SIG-M5 treated with dmso at 0.1 percent for 504 hours (cell line): ENCODE measurements around the gene LIPF.
A peak's percentile ranks its signal among the peaks of the same experiment; 100 is the strongest.
"Not testable (repeated sequence)": the region's sequence is repeated elsewhere in the genome, so short reads cannot be mapped to it uniquely, and the experiment has no call there.

Source experiments
- DNase-seq: peaks from one replicate; lab custom pipeline; 2025; ENCODE audit not compliant: unreplicated experiment; lab: John Stamatoyannopoulos, UW

Gene LIPF

GRCh38 chr10:88676283-88677060 lies 12.2 kb downstream of the LIPF start:
- DNase-seq, result no peak

DNA sequence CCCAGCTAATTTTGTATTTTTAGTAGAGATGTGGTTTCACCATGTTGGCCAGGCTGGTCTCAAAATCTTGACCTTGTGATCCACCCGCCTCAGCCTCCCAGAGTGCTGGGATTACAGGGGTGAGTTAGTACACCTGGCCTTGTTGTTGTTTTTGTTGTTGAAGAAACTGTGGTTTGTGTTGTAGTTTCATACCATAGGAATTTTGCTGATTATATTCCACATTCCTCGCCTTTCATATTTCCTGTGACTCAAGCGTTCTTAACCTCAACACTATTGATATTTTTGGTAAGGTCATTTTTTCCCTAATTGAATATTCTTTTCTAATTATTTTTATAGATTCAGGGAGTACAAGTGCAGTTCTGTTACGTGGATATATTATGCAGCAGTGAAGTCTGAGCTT lies 16.7 kb downstream of the LIPF start:
- no peak for DNase-seq

GRCh38 chr10:88682491-88682890 lies 18.2 kb downstream of the LIPF start:
- DNase-seq, result no peak

- DNase-seq, result peak; percentile 35
These were observed 23.7 kb downstream of the LIPF start for GRCh38 chr10:88687853-88688467.

DNA sequence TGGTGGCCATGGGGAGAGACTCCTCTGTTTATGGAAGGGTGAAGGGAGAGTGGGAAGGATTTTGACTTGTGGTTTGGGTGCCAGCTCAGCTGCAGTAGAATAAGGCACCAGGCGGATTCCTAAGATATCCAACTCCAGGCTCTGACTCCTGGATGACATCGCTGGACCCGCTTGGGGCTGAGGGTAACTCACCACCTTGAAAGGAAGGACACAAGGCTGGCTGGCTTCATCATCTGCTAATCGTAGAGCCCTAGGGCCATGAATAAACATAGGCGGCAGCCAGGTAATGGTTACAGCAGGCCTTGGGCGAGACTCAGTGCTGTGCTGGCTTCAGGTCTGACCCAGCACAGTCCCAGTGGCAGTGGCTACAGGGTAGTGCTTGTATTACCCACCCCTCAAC lies 25.1 kb downstream of the LIPF start:
- no peak for DNase-seq

DNA sequence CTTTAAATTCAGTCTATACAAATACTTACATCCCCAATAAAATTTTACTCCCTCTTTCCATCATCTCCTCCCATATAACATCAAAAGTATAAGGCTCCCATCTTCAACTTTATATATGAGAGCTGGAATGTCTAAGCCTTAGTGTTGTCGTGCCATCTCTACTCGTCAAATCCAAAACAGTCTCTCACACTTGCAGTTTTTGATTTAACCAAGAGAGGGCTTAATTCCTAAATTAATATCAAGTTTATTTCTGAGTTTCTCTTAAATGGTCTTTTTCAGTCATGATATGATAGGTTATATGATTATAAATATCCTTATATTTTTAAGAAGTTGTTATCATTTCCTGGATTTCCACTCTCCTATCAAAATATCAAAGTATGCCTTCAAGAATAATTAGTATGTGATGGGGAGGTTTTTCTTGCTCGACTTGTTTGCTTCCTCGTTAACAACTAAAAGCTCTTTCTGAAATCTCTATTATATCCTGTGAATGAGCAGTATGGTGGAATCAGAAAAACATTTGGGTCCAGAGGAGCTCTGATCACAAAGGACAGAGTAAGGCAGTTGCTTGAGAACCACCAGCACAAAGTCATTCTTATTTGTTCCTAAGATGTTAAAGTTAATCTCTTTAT lies 29.3 kb downstream of the LIPF start:
- DNase-seq, result no peak

GRCh38 chr10:88702848-88703597 lies 38.8 kb downstream of the LIPF start:
- DNase-seq, result no peak

DNA sequence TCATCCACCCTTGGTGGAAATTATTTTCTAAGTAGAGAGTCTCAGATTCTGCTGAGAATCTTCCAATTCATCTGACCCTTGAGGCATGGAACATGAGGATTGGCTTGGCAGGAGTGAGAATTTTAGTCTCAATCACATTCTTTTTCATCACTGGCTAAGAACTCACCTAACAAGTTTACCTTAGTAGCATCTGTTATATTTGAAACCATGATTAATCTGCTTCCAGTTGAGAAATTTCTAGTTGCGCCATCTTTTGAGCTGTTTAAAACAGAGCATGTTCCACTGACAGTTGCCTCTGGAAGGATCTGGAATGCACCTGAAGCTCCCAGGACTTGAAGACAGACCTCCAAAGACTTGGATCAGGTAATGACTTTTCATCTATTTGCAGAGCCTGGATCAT lies 41.7 kb downstream of the LIPF start, which contains the start of gene LIPK:
LIPK (plus strand) TSS at position 292 of the 400 bp plus-strand sequence. CDS start 18,295 bp downstream, outside the sequence.
- DNase-seq, result no peak

GRCh38 chr10:88707429-88708155 lies 43.4 kb downstream of the LIPF start:
- DNase-seq, result no peak

GRCh38 chr10:88709361-88709760 lies 45.1 kb downstream of the LIPF start:
- DNase-seq, result not testable (repeated sequence)

DNA sequence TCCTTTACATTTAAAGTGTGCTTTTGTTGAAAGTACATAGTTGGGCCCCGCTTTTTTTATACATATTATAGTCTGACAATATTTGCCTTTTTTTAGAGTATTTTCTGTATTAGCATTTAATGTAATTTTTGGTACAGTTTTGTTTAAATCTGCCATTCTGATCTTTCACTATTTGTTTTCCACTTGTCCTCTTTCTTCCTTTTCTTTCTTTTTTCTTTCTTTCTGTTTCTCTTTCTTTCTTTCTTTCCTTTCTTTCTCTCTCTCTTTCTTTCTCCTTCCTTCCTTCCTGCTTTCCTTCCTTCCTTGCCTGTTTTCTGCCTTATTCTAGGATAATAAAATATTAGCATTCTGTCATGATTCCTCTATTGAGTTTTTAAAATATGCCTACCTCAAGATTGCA lies 51.3 kb downstream of the LIPF start:
- no peak for DNase-seq

DNA sequence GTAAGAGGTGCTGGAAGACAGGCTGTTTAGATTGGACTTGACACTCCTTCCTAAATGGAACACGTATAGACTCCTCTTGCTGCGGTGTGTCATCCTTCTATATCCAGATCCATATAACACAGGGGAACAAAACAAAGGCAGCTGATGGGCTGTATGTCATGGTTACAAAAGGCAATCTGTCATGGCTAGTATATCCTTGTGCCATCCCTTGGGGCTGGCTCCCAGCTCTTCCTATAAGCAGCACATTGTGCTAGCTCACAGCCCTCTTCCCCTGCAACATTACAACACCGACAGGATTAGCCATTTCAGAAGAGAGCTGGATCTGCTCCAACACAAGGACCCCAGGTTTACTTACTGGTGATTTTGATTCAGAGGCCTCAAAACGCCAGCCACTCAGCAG lies 57.1 kb downstream of the LIPF start:
- DNase-seq, result no peak

DNA sequence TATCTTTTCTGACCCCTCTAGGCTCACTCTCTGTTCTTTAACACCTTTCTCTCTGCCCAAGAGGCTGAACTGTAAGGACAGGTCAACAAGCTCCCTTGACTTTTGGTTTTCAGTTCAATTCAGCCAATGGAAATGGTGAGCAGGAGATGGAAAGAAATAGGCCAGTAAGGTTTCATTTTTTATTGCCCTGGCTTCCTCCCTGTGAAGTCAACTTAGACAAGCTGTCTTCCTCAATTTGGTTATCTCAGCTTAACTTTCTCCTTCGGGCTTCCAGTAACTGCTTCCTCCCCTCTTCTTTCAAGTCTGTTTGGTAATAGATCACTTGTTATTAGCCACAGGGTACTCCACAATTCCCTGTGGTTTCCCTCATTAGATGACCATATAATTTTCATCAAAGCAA lies 61.6 kb downstream of the LIPF start:
- DNase-seq, result peak; percentile 10

DNA sequence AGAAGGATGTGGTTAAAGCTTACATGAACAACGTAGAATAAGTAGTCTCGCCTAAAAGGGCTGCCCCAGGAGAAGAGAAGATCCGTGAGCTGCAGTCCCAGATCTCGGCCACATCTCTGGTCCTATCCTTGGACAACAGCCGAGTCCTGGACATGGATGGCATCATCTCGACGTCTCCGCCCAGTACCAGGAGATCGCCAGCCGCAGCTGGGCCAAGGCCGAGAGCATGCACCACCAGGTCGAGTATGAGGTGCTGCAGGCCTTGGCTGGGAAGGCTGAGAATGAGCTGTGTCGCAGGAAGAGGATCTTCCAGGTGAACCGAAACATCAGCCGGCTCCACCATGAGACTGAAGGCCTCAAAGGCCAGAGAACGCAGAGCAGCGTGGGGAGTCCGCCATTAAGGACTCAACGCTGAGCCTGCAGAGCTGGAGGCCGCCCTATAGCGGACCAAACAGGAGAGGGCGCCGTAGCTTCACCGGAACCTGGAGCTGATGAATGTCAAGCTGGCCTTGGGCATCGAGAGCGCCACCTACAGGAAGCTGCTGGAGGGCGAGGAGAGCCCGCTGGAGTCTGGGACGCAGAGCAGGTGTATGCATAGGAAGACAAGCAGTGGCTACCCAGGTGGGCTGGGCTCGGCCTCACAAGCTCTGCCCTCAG lies 64.0 kb downstream of the LIPF start:
- no peak for DNase-seq
